ENCODE data around the gene MAP3K6.
A peak's percentile ranks its signal among the peaks of the same experiment; 100 is the strongest.

The MAP3K6 gene

GRCh38 chr1:27349784-27350662 is 16.7 kb downstream of the MAP3K6 start:
- Histone ChIP-seq H3K36me3 (replicated peaks in 1 of 2; ENCODE audit: control insufficient read depth in 2 of 2, insufficient read depth in 2 of 2, low read length in 2 of 2) (peaks cover 2 to 6% of the 10 kb centered on the region in 2 donors), H3K4me1 (ENCODE audit: control insufficient read depth in 2 of 2, insufficient read depth in 1 of 2, low read depth in 1 of 2, low read length in 2 of 2) (peaks cover 12 to 19% of the 10 kb centered on the region in 2 donors), H2AK5ac (ENCODE audit: low read depth, low read length) (peak overlapping the region; percentile 93), H4K8ac (ENCODE audit: low read depth, low read length) (peak overlapping the region; percentile 88), H2BK12ac (ENCODE audit: low read length) (peak overlapping the region; percentile 46), H4K91ac (ENCODE audit: low read depth, low read length, poor library complexity) (peak overlapping the region; percentile 78), H3K9ac (ENCODE audit: low read depth, low read length, poor library complexity) (peak overlapping the region; percentile 85), H2BK120ac (ENCODE audit: low read depth, low read length) (peak overlapping the region; percentile 88), H3K18ac (ENCODE audit: low read length) (peak overlapping the region; percentile 89), H3K14ac (ENCODE audit: low read length) (no peak overlapping the region), H3K27me3 (ENCODE audit: control insufficient read depth in 3 of 3, insufficient read depth in 3 of 3, low read depth in 1 of 3, low read length in 3 of 3) (peaks cover 0 to 14% (median 5%) of the 10 kb centered on the region in 3 experiments), H3K79me1 (ENCODE audit: low read depth, low read length) (peaks cover 1% of the 10 kb centered on the region), H3K27ac (replicated peaks; ENCODE audit: low read length) (no peak overlapping the region), H2BK5ac (ENCODE audit: low read length) (peak overlapping the region; percentile 42), H2BK15ac (ENCODE audit: low read length) (peak overlapping the region; percentile 42), H3K4me3 (ENCODE audit: low read length in 2 of 2) (peak overlapping the region; percentile 24 to 78), H3K9me3 (replicated peaks in 1 of 2; ENCODE audit: control insufficient read depth in 2 of 2, insufficient read depth in 1 of 2, low read depth in 1 of 2, low read length in 2 of 2) (peaks cover 0 to 4% of the 10 kb centered on the region in 2 donors), H3K4me2 (ENCODE audit: insufficient read depth, low read length, poor library complexity, severe bottlenecking) (peak overlapping the region; percentile 75), H3K4ac (ENCODE audit: low read length) (no peak overlapping the region), H3K23ac (ENCODE audit: low read depth, low read length, poor library complexity) (peak overlapping the region; percentile 3), H2AFZ (ENCODE audit: low read length) (peak overlapping the region; percentile 91)
- peak; percentile 60 for DNase-seq (ENCODE audit: low spot score)
- no CpG with 5 or more reads among the region's 84 CpGs for WGBS, 2 donors (ENCODE audit: extremely low coverage in 2 of 2, insufficient read length in 2 of 2, insufficient replicate concordance in 1 of 2)

- Histone ChIP-seq H3K27ac (replicated peaks; ENCODE audit: low read length) (no peak overlapping the region), H3K27me3 (ENCODE audit: control insufficient read depth in 3 of 3, insufficient read depth in 3 of 3, low read depth in 1 of 3, low read length in 3 of 3) (peaks cover 0 to 14% (median 5%) of the 10 kb centered on the region in 3 experiments), H3K23ac (ENCODE audit: low read depth, low read length, poor library complexity) (peak overlapping the region; percentile 29), H3K18ac (ENCODE audit: low read length) (peak overlapping the region; percentile 89), H3K4me1 (ENCODE audit: control insufficient read depth in 2 of 2, insufficient read depth in 1 of 2, low read depth in 1 of 2, low read length in 2 of 2) (peaks cover 12 to 19% of the 10 kb centered on the region in 2 donors), H4K8ac (ENCODE audit: low read depth, low read length) (no peak overlapping the region), H2BK5ac (ENCODE audit: low read length) (peak overlapping the region; percentile 42), H2BK120ac (ENCODE audit: low read depth, low read length) (peak overlapping the region; percentile 13), H2BK12ac (ENCODE audit: low read length) (no peak overlapping the region), H3K4me2 (ENCODE audit: insufficient read depth, low read length, poor library complexity, severe bottlenecking) (peak overlapping the region; percentile 75), H3K14ac (ENCODE audit: low read length) (peak overlapping the region; percentile 42), H3K9ac (ENCODE audit: low read depth, low read length, poor library complexity) (peak overlapping the region; percentile 85), H3K36me3 (replicated peaks in 1 of 2; ENCODE audit: control insufficient read depth in 2 of 2, insufficient read depth in 2 of 2, low read length in 2 of 2) (peaks cover 3 to 5% of the 10 kb centered on the region in 2 donors), H3K9me3 (replicated peaks in 1 of 2; ENCODE audit: control insufficient read depth in 2 of 2, insufficient read depth in 1 of 2, low read depth in 1 of 2, low read length in 2 of 2) (peaks cover 0 to 4% of the 10 kb centered on the region in 2 donors), H4K91ac (ENCODE audit: low read depth, low read length, poor library complexity) (no peak overlapping the region), H2AK5ac (ENCODE audit: low read depth, low read length) (peak overlapping the region; percentile 93), H3K4ac (ENCODE audit: low read length) (no peak overlapping the region), H3K4me3 (ENCODE audit: low read length in 2 of 2) (peak overlapping the region; percentile 25 to 78), H3K79me1 (ENCODE audit: low read depth, low read length) (peaks cover 1% of the 10 kb centered on the region), H2BK15ac (ENCODE audit: low read length) (peak overlapping the region; percentile 53), H2AFZ (ENCODE audit: low read length) (peak overlapping the region; percentile 91)
- no CpG with 5 or more reads among the region's 51 CpGs for WGBS, 2 donors (ENCODE audit: extremely low coverage in 2 of 2, insufficient read length in 2 of 2, insufficient replicate concordance in 1 of 2)
- peak; percentile 56 for DNase-seq (ENCODE audit: low spot score)
Observed at GRCh38 chr1:27348861-27349783, 17.6 kb downstream of the MAP3K6 start.

DNA sequence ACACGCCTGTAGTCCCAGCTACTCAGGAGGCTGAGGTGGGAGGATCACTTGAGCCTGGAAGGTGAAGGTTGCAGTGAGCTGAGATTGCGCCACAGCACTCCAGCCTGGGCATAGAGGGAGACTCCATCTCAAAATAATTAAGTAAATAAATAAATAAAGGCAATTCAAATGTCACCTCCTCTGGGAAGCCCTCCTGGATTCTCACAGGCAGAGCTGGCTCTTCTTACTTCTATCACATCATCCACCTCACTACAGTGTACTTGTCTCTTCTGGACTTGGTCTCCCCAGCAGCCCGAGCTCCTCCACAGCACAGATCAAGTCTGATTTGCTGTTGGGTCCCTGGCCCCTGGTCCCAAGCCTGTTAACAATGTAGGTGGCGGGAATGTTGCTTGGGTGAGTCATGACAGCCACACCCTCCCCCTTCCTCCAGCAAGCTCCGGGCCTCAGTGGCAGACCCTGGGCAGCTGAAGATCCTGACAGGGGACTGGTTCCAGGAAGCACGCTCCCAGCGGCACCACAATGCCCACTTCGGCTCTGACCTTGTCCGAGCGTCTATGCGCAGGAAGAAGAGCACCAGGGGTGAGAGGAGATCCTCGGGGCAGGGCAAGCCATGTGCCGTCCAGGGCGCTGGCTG is 19.7 kb downstream of the MAP3K6 start:
- Histone ChIP-seq H3K23ac (ENCODE audit: low read depth, low read length, poor library complexity) (peak overlapping the region; percentile 94), H3K14ac (ENCODE audit: low read length) (no peak overlapping the region), H3K4me1 (ENCODE audit: control insufficient read depth in 2 of 2, insufficient read depth in 1 of 2, low read depth in 1 of 2, low read length in 2 of 2) (peaks cover 28 to 32% of the 10 kb centered on the region in 2 donors), H2AFZ (ENCODE audit: low read length) (no peak overlapping the region), H3K79me1 (ENCODE audit: low read depth, low read length) (peaks cover 1% of the 10 kb centered on the region), H3K9me3 (replicated peaks in 1 of 2; ENCODE audit: control insufficient read depth in 2 of 2, insufficient read depth in 1 of 2, low read depth in 1 of 2, low read length in 2 of 2) (peaks cover 0 to 4% of the 10 kb centered on the region in 2 donors), H4K8ac (ENCODE audit: low read depth, low read length) (no peak overlapping the region), H3K9ac (ENCODE audit: low read depth, low read length, poor library complexity) (no peak overlapping the region), H3K27me3 (ENCODE audit: control insufficient read depth in 3 of 3, insufficient read depth in 3 of 3, low read depth in 1 of 3, low read length in 3 of 3) (peaks cover 0 to 14% (median 5%) of the 10 kb centered on the region in 3 experiments), H3K4me2 (ENCODE audit: insufficient read depth, low read length, poor library complexity, severe bottlenecking) (no peak overlapping the region), H3K27ac (replicated peaks; ENCODE audit: low read length) (no peak overlapping the region), H2AK5ac (ENCODE audit: low read depth, low read length) (peak overlapping the region; percentile 88), H4K91ac (ENCODE audit: low read depth, low read length, poor library complexity) (no peak overlapping the region), H3K4me3 (ENCODE audit: low read length in 2 of 2) (no peak overlapping the region), H2BK5ac (ENCODE audit: low read length) (no peak overlapping the region), H2BK120ac (ENCODE audit: low read depth, low read length) (no peak overlapping the region), H3K4ac (ENCODE audit: low read length) (no peak overlapping the region), H3K18ac (ENCODE audit: low read length) (no peak overlapping the region), H2BK12ac (ENCODE audit: low read length) (no peak overlapping the region), H2BK15ac (ENCODE audit: low read length) (peak overlapping the region; percentile 68), H3K36me3 (replicated peaks in 1 of 2; ENCODE audit: control insufficient read depth in 2 of 2, insufficient read depth in 2 of 2, low read length in 2 of 2) (peaks cover 0 to 3% of the 10 kb centered on the region in 2 donors)
- DNase-seq (ENCODE audit: low spot score), result no peak
- no CpG with 5 or more reads among the region's 14 CpGs for WGBS, 2 donors (ENCODE audit: extremely low coverage in 2 of 2, insufficient read length in 2 of 2, insufficient replicate concordance in 1 of 2)

Measured in neuronal stem cell (in vitro differentiated cells).